H1 (cell line): ENCODE data around the gene L3MBTL2. TPM values are rescaled to one million over a fixed set of nuclear protein-coding genes. Genes with fewer than 3 reads are reported as not detected.

Experiments used
- NANOG ChIP-seq: IDR thresholded peaks from 2 replicates; pipeline ENCODE4 v1.6.1; 2011; ENCODE audit warnings: low read length, low read depth, mild to moderate bottlenecking, inconsistent platforms; ENCODE audit not compliant: insufficient read depth, poor library complexity, severe bottlenecking
- polyA plus RNA-seq, 7 experiments: library from polyadenylated mRNA; depleted of rRNA in 3 of 7; stranded (reverse) in 5 of 7; unstranded in 2 of 7; fragments of >200 nt in 5 of 7; fragments of 200-250 nt in 2 of 7; gene quantifications; 1 replicate in 5 of 7; 2 replicates in 1 of 7; 4 replicates in 1 of 7; pipeline versions ENCODE4 v1.2.1 to v1.2.3, GENCODE V29; 2011 to 2013; ENCODE audit warnings: missing spikeins in 2 of 7, mixed read lengths in 2 of 7
- total RNA-seq: library from RNA; stranded (reverse); fragmentation: NEBNext Ultra II Directional; extraction: Animal tissue kit (Norgen Biotek cat#: 25700); gene quantifications from 2 replicates; pipeline ENCODE4 v1.2.1, GENCODE V29; 2021

The L3MBTL2 gene
- total and polyA plus RNA-seq, 2 of the 8 experiments (the other 6 are each of a cell fraction or from before 2014, with no cell fraction given) = 23.9 to 24.9 TPM

GRCh38 chr22:41247703-41248102 lies 42.6 kb downstream of the L3MBTL2 start (continued):
- no peak for TF ChIP-seq NANOG
